HFF-Myc (cell line): Measurements from ENCODE around the gene MSI2.

Source experiments
- DNase-seq: peaks from one replicate; pipeline ENCODE4 v3.0.0-alpha.2; 2011; ENCODE audit warnings: low read depth; ENCODE audit errors: extremely low read depth
- H3K4me3 ChIP-seq: replicated peaks from 2 replicates; pipeline ENCODE4 v1.5.1; 2011; ENCODE audit warnings: low read depth, mild to moderate bottlenecking, control low read depth, low read length
- TF ChIP-seq, protein P1 (sequence below): IDR thresholded peaks from 2 replicates; pipeline ENCODE4 v1.5.1; 2012; ENCODE audit warnings: mild to moderate bottlenecking, low read depth, low read length, control low read depth; ENCODE audit errors: missing control alignments

MSI2 gene

DNA sequence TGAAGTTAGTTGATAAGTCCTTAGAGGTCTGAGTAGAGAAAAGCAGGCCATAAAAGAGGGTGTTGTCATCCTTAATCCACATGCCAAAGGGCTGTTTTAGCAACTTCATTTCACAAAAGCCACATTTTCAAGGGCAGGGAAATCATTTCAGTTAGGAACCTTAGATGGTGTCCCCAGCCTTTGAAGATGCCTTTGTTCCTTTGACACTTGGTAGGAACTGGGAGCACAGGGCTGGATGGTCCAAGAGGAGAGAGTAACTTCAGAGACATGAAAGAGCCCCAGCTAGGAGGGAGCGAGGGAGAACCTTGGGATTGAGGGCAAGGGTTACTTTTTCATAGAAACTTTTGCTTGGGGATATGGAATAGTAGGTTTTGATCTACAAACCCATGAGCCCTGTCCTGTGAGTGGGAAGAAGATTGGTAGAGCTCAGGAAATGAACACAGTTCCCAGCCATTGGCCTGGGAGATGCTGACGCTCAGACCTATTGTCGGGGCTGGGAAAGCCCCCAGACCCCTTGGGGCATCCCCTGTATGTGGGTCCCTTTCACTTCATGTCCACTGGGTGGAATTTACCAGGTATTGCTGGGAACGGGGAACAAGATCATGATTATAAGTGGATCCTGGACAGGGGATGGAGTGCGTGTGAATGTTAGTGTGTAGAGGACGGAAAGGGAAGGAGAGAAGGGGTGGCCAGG, 18.9 kb downstream of the MSI2 start:
- no peak for DNase-seq
- H3K4me3 ChIP-seq = no peak overlapping the region
- TF ChIP-seq, protein P1, sequence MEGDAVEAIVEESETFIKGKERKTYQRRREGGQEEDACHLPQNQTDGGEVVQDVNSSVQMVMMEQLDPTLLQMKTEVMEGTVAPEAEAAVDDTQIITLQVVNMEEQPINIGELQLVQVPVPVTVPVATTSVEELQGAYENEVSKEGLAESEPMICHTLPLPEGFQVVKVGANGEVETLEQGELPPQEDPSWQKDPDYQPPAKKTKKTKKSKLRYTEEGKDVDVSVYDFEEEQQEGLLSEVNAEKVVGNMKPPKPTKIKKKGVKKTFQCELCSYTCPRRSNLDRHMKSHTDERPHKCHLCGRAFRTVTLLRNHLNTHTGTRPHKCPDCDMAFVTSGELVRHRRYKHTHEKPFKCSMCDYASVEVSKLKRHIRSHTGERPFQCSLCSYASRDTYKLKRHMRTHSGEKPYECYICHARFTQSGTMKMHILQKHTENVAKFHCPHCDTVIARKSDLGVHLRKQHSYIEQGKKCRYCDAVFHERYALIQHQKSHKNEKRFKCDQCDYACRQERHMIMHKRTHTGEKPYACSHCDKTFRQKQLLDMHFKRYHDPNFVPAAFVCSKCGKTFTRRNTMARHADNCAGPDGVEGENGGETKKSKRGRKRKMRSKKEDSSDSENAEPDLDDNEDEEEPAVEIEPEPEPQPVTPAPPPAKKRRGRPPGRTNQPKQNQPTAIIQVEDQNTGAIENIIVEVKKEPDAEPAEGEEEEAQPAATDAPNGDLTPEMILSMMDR = no peak

DNA sequence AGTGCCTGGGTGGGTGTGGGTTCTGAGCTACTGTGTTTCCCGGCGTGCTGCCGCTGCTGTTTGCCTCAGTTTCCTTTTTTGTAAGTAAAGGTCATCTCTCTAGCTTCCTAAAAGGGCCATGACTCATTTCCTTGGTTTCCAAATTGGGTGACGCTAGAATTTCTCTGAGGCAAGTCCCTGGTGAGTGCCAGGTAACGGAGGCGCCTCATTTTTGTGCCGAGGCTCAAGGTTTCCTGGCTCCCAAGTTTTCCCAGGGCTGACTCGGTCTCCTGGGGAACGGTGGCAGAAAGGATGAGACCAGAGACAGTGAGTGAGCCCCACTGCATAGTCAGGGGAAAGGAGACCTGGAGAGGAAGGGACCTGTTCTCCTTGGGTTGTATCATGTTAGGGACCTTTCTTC, 20.3 kb downstream of the MSI2 start:
- no peak overlapping the region for H3K4me3 ChIP-seq
- TF ChIP-seq, protein P1 = no peak
- no peak for DNase-seq

DNA sequence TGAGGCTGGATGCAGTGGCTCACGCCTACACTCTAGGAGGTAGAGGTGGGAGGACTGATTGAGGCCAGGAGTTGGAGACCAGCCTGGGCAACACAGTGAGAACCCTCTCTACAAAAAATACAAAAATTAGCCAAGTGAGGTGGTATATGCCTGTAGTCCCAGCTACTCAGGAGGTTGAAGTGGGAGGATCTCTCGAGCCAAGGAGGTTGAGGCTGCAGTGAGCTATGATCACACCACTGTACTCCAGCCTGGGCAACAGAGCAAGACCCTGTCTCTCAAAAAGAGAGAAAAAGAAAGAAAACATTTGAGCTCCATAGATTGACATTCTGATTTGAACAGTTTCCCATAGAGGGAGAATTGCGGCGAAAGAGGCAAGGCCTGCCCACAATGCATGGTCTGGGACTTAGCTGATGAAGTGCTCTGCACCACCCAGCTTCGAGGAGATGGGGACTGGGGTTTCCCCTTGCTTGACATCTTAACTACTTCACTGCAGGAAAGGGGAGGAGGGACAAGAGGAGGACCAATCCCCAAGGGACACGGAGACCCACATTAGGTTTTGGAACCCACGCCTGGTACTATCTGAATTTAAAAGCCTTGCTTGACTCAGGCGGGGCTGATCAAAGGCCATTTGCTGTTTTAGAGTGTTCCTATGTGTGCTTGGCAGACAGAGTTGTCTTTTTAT, 21.7 kb downstream of the MSI2 start:
- DNase-seq = no peak
- TF ChIP-seq, protein P1 = no peak
- H3K4me3 ChIP-seq = no peak overlapping the region

DNA sequence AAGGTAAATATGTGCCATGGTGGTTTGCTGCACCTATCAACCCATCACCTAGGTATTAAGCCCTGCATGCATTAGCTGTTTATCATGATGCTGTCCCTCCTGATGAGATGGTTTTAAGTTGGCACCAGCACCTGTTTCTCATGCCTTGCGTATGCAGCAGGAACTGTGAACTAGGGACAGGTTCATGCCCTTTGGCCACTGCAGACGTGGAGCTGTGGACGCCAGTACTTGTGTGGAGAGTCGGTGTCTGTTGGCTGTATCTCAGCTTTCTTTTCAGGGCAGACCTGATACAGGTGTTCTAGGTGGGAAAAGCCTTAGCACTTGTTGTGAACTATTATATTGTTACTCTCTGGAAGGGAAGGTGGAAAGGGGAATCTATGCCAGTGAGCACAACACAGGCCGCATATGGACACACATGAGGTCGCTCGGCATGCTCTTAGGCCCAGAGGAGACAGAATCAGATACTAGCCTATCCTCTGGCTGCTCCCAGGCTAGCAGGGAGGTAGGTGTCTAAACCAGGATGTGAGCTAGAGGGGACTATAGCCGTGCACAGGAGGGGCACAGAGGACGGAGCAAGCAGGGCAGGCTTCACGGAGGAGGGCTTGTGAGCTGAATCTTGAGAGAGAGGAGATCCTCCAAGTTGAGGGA, 22.5 kb downstream of the MSI2 start:
- no peak overlapping the region for H3K4me3 ChIP-seq
- no peak for DNase-seq
- TF ChIP-seq, protein P1 = no peak

DNA sequence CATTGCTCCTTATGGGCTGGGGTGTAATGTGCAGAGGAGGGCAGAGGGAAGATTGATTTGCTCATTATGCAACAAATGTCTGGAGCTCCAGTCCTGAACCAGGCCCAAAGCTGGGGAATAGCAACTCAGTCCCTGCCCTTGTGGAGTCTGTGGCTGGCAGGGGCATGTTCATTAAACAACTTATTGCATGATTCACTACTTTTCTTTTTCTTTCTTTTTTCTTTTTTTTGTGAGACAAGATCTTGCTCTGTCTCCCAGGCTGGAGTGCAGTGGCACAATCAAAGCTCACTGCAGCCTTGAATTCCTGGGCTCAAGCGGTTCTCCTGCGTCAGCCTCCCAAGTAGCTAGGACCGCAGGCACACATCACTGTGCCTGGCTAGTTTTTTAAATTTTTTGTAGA, 23.1 kb downstream of the MSI2 start:
- DNase-seq = no peak
- TF ChIP-seq, protein P1 = no peak
- H3K4me3 ChIP-seq = no peak overlapping the region

DNA sequence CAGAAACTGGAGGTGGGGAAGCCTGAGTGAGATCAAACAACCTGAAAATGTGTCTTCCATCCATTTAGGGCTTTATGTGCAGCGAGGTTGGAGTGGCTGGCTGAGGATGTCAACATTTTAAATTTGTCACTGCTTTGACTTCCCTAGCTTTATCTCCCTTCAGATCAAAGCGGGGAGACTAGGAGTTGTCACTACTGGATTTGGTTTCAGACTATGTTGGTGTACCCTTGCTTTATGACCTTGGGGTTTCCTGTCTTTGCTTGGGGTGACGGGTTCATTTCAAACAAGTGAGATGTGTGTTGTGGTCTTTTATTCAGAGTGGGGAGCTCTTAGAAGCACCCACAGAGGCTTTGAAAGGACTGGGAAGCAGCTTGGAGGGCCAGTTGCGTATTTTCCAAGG, 25.6 kb downstream of the MSI2 start:
- no peak overlapping the region for H3K4me3 ChIP-seq
- DNase-seq = no peak
- TF ChIP-seq, protein P1 = no peak
